ENCODE results near the gene XRCC5. TPM values are rescaled to one million over a fixed set of nuclear protein-coding genes. Genes with fewer than 3 reads are reported as not detected.

The XRCC5 gene
- total and polyA plus RNA-seq, 2 donors (not counting 1 experiment from before 2014, with no cell fraction given): 45.5 to 198 TPM

GRCh38 chr2:216072473-216072872 is 36.7 kb upstream of the XRCC5 start:
- peaks cover 0 to 6% of the 10 kb centered on the region in 2 experiments for H3K36me3 ChIP-seq (replicated peaks in 1 of 2; ENCODE audit: control extremely low read depth in 1 of 2, control insufficient read depth in 1 of 2, extremely low read depth in 1 of 2, insufficient read depth in 2 of 2, low read length in 1 of 2)
- peaks cover 7% of the 10 kb centered on the region for H3K4me1 Mint-ChIP-seq
- no peak overlapping the region for H3K4me3 Mint-ChIP-seq
- no peaks in the 10 kb centered on the region for H3K27me3 ChIP-seq (replicated peaks in 1 of 4; ENCODE audit: control extremely low read depth in 1 of 4, control insufficient read depth in 3 of 4, insufficient read depth in 4 of 4, low read length in 3 of 4)
- H3K79me2 ChIP-seq (ENCODE audit: control insufficient read depth, insufficient read depth, low read length): peaks cover 15% of the 10 kb centered on the region
- H3K27ac Mint-ChIP-seq: no peak overlapping the region
- DNase-seq (no peak), ATAC-seq (ENCODE audit: low read depth) (no peak)
- no peak overlapping the region for H3K27ac ChIP-seq (ENCODE audit: low read length in 2 of 2)
- no peaks in the 10 kb centered on the region for H3K4me1 ChIP-seq (ENCODE audit: control insufficient read depth in 2 of 2, insufficient read depth in 2 of 2, low read length in 2 of 2)
- ChIA-PET CTCF (no interaction called here), POLR2A (no interaction called here)
- TF ChIP-seq CTCF (IDR thresholded peaks at IDR 0.05) (no peak), EZH2 (IDR thresholded peaks at IDR 0.05; ENCODE audit: borderline replicate concordance, insufficient read depth, low read depth, low read length, poor library complexity, severe bottlenecking) (no peak)
- no peak overlapping the region for H2AFZ ChIP-seq (ENCODE audit: insufficient read depth, low read depth, low read length, poor library complexity, severe bottlenecking)
- intact Hi-C loops (cut with micrococcal nuclease): no loop called here
- H3K9me3 Mint-ChIP-seq (ENCODE audit: insufficient read depth): no peaks in the 10 kb centered on the region
- no peak overlapping the region for H3K4me3 ChIP-seq (ENCODE audit: control extremely low read depth in 1 of 5, extremely low read depth in 1 of 5, insufficient read depth in 1 of 5, low read depth in 2 of 5, low read length in 4 of 5)
- H3K4me2 ChIP-seq (replicated peaks; ENCODE audit: low read depth, low read length, poor library complexity, severe bottlenecking): no peak overlapping the region
- peaks cover 4% of the 10 kb centered on the region for H4K20me1 ChIP-seq (ENCODE audit: control insufficient read depth, insufficient read depth, low read length, poor library complexity, severe bottlenecking)
- H3K9me3 ChIP-seq (ENCODE audit: control extremely low read depth in 1 of 3, control insufficient read depth in 2 of 3, insufficient read depth in 1 of 3, low read length in 2 of 3): peaks cover 0 to 4% (median 0%) of the 10 kb centered on the region in 3 donors
- H3K27me3 Mint-ChIP-seq: no peaks in the 10 kb centered on the region
- no peak overlapping the region for H3K9ac ChIP-seq (ENCODE audit: low read length)

GRCh38 chr2:216073773-216074172 is 35.4 kb upstream of the XRCC5 start:
- DNase-seq (no peak), ATAC-seq (ENCODE audit: low read depth) (no peak)
- H3K9me3 ChIP-seq (ENCODE audit: control extremely low read depth in 1 of 3, control insufficient read depth in 2 of 3, insufficient read depth in 1 of 3, low read length in 2 of 3): peaks cover 0 to 4% (median 0%) of the 10 kb centered on the region in 3 donors
- H3K4me3 ChIP-seq (ENCODE audit: control extremely low read depth in 1 of 5, extremely low read depth in 1 of 5, insufficient read depth in 1 of 5, low read depth in 2 of 5, low read length in 4 of 5): no peak overlapping the region
- POLR2A ChIA-PET: no interaction called here
- H3K27me3 Mint-ChIP-seq: no peaks in the 10 kb centered on the region
- H2AFZ ChIP-seq (ENCODE audit: insufficient read depth, low read depth, low read length, poor library complexity, severe bottlenecking): no peak overlapping the region
- CTCF ChIA-PET: no interaction called here
- no peak overlapping the region for H3K4me2 ChIP-seq (replicated peaks; ENCODE audit: low read depth, low read length, poor library complexity, severe bottlenecking)
- H3K27ac ChIP-seq (ENCODE audit: low read length in 2 of 2): no peak overlapping the region
- H3K27ac Mint-ChIP-seq: no peak overlapping the region
- no peaks in the 10 kb centered on the region for H3K4me1 ChIP-seq (ENCODE audit: control insufficient read depth in 2 of 2, insufficient read depth in 2 of 2, low read length in 2 of 2)
- TF ChIP-seq EZH2 (IDR thresholded peaks at IDR 0.05; ENCODE audit: borderline replicate concordance, insufficient read depth, low read depth, low read length, poor library complexity, severe bottlenecking) (no peak), CTCF (IDR thresholded peaks at IDR 0.05) (no peak)
- H3K9me3 Mint-ChIP-seq (ENCODE audit: insufficient read depth): no peaks in the 10 kb centered on the region
- peaks cover 0 to 6% of the 10 kb centered on the region in 2 experiments for H3K36me3 ChIP-seq (replicated peaks in 1 of 2; ENCODE audit: control extremely low read depth in 1 of 2, control insufficient read depth in 1 of 2, extremely low read depth in 1 of 2, insufficient read depth in 2 of 2, low read length in 1 of 2)
- H3K79me2 ChIP-seq (ENCODE audit: control insufficient read depth, insufficient read depth, low read length): peaks cover 19% of the 10 kb centered on the region
- intact Hi-C loops (cut with micrococcal nuclease): no loop called here
- no peak overlapping the region for H3K4me3 Mint-ChIP-seq
- peaks cover 7% of the 10 kb centered on the region for H3K4me1 Mint-ChIP-seq
- peaks cover 4% of the 10 kb centered on the region for H4K20me1 ChIP-seq (ENCODE audit: control insufficient read depth, insufficient read depth, low read length, poor library complexity, severe bottlenecking)
- H3K27me3 ChIP-seq (replicated peaks in 1 of 4; ENCODE audit: control extremely low read depth in 1 of 4, control insufficient read depth in 3 of 4, insufficient read depth in 4 of 4, low read length in 3 of 4): no peaks in the 10 kb centered on the region
- H3K9ac ChIP-seq (ENCODE audit: low read length): no peak overlapping the region
